Choroid plexus epithelial cell (primary cell): ENCODE data around the gene EFNA4.
A peak's percentile ranks its signal among the peaks of the same experiment; 100 is the strongest.

Experiments
- DNase-seq: peaks from one replicate; pipeline ENCODE4 v3.0.0-alpha.2; 2010; ENCODE audit warnings: low read depth
- H3K4me3 ChIP-seq: 2 replicates; pipeline ENCODE4 v1.5.1; 2011; ENCODE audit warnings: low read depth, mild to moderate bottlenecking, control low read depth, low read length, moderate library complexity
- TF ChIP-seq, protein P1 (sequence below): conservative IDR thresholded peaks from 2 replicates; pipeline ENCODE4 v1.5.1; 2011; ENCODE audit warnings: low read depth, mild to moderate bottlenecking, control low read depth, inconsistent platforms, low read length, moderate library complexity

The EFNA4 gene, protein sequence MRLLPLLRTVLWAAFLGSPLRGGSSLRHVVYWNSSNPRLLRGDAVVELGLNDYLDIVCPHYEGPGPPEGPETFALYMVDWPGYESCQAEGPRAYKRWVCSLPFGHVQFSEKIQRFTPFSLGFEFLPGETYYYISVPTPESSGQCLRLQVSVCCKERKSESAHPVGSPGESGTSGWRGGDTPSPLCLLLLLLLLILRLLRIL

DNA sequence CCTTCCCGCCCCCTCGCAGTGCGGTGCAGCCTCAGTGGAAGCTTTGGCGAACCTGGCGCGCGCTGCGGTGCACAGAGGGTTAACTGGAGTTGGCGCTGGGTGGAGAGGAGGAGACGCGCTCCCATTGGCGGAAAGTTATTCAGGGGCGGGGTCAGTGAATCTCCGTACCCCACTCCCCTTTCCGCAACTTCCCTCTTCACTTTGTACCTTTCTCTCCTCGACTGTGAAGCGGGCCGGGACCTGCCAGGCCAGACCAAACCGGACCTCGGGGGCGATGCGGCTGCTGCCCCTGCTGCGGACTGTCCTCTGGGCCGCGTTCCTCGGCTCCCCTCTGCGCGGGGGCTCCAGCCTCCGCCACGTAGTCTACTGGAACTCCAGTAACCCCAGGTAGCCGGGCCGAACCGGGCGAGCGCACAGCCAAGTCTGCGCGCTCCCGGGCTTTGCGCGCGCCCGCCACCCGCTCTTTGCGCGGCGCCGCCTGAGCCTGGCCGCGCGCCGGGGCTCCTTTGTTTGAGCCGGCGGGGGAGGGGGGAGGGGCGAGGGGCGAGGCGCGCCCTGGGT lies at the start of gene EFNA4:
TSS of gene EFNA4 (plus strand) at position 191 of the 561 bp plus-strand sequence. CDS start at position 275, 84 bp downstream.
- DNase-seq, result peak; percentile 88
- peak within 1 kb of the TSS; percentile 94 for H3K4me3 ChIP-seq
- TF ChIP-seq, protein P1, sequence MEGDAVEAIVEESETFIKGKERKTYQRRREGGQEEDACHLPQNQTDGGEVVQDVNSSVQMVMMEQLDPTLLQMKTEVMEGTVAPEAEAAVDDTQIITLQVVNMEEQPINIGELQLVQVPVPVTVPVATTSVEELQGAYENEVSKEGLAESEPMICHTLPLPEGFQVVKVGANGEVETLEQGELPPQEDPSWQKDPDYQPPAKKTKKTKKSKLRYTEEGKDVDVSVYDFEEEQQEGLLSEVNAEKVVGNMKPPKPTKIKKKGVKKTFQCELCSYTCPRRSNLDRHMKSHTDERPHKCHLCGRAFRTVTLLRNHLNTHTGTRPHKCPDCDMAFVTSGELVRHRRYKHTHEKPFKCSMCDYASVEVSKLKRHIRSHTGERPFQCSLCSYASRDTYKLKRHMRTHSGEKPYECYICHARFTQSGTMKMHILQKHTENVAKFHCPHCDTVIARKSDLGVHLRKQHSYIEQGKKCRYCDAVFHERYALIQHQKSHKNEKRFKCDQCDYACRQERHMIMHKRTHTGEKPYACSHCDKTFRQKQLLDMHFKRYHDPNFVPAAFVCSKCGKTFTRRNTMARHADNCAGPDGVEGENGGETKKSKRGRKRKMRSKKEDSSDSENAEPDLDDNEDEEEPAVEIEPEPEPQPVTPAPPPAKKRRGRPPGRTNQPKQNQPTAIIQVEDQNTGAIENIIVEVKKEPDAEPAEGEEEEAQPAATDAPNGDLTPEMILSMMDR, result no peak

DNA sequence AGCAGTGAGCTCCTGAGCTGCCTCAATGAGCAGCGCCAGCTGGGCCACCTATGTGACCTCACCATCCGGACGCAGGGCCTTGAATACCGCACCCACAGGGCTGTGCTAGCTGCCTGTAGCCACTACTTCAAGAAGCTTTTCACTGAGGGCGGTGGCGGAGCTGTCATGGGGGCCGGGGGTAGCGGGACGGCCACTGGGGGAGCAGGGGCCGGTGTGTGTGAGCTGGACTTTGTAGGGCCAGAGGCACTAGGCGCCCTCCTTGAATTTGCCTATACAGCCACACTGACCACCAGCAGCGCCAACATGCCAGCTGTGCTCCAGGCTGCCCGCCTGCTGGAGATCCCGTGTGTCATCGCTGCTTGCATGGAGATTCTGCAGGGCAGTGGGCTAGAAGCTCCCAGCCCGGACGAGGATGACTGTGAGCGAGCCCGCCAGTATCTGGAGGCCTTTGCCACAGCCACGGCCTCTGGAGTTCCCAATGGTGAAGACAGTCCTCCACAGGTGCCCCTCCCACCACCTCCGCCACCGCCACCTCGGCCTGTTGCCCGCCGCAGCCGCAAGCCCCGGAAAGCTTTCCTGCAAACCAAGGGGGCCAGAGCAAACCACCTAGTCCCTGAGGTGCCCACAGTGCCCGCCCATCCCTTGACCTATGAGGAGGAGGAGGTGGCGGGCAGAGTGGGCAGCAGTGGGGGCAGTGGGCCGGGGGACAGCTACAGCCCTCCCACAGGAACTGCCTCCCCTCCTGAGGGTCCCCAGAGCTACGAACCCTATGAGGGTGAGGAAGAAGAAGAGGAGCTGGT lies 48.6 kb upstream of the EFNA4 start:
- TF ChIP-seq, protein P1, result no peak
- DNase-seq, result no peak
- H3K4me3 ChIP-seq, result no peak overlapping the region

DNA sequence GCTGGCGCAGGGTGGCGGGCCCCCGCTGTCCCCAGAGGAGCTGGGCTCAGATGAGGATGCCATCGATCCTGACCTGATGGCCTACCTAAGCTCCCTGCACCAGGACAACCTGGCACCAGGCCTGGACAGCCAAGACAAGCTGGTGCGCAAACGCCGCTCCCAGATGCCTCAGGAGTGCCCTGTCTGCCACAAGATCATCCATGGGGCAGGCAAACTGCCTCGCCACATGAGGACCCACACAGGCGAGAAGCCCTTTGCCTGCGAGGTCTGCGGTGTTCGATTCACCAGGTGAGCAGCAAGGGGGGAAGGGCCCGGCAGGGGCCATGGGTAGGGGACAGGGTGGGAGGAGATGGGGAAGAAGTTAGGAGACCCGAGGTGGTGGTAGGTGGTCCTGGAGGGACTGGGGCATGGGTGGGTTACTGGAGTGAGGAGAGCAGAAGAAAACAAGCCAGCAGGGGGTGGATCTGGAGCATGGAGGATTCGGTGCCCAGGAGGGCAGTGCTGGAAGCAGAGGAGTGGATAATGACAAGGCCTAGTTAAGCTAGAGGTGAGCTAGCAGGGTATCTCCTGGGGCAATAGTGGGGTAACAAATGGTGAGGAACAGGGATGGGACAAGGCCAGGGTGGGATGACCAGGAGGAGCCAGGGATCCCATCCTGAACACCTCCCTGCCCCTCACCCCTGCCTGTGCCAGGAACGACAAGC lies 47.9 kb upstream of the EFNA4 start:
- no peak overlapping the region for H3K4me3 ChIP-seq
- TF ChIP-seq, protein P1, result no peak
- no peak for DNase-seq

DNA sequence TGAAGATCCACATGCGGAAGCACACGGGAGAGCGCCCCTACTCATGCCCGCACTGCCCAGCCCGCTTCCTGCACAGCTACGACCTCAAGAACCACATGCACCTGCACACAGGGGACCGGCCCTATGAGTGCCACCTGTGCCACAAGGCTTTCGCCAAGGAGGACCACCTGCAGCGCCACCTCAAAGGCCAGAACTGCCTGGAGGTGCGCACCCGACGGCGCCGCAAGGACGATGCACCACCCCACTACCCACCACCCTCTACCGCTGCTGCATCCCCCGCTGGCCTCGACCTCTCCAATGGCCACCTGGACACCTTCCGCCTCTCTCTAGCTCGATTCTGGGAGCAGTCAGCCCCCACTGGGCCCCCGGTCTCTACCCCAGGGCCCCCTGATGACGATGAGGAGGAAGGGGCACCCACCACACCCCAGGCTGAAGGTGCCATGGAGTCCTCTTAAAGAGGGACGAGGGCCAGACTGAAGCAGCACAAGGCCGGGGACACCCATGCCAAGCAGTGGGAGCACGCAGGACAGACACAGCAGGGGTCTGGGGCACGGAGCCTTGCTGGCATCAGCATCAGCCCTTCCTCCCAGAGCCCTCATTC lies 47.2 kb upstream of the EFNA4 start:
- DNase-seq, result no peak
- TF ChIP-seq, protein P1, result no peak
- no peak overlapping the region for H3K4me3 ChIP-seq

DNA sequence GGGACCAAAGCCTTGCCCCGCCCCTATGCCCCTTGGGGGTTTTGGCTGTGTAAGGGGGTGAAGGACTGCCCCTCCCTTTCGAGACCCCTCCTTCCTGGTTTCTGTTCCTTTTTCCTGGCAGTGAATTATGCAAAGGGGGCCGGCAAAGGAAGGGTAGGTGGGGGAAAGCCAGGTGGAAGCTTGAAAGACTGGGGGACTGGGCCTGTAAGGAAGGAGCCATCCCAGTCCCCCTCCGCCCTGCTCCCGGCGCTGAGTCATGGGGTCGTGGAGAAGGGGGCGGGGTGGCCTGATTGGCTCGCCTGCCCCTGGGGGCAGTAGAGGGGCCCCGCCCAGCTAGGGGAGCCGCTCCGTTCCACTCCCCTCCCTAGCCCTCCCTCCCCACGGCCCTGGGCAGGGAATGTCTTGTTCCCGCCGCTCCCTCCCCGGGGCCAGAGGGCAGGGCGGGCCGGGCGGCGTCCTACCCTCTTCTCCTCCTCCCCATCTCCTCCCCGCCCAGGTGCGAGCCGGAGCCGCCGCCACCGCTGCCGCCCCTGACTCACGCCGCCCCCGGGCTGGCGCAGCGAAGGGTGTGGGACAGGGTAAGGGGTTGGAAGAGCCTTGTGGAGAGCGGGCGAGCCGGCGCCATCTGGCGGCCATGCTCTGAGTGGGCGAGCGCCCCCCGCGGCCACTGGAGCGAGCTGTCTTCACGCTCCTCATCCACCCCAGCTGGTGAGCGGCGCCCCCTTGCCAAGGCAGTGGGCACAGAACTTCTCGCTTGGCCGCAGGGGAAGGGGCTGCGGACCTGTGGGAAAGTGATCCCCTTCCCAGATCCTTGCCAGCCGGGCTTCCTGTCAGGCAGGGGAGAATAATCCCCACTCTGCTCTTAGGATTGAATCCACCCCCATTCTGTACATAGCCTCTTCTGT lies 46.2 kb upstream of the EFNA4 start:
- peak; percentile 88 for DNase-seq
- TF ChIP-seq, protein P1, result peak; percentile 92
- H3K4me3 ChIP-seq, result peak overlapping the region; percentile 59

DNA sequence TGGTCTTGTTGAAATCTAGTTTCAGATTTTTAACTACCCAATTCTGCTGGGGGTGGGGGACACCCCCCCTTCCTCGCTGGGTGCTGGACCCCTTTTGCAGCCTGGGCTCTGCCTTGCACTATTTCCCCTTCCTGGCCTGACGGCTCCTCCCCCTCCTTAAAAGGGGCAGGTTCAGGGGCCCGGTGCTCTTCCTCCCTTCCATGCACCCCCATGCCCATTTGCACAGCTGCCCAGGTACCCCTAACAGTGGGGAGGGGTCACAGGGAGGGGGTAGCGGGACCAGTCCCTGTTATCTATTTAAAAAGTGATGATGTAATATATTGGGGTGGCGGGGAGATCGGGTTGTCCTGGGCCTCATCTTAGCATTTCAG lies 45.6 kb upstream of the EFNA4 start:
- no peak for DNase-seq
- H3K4me3 ChIP-seq, result peak overlapping the region; percentile 59
- TF ChIP-seq, protein P1, result no peak
